PFSK-1 (cell line): Measurements from ENCODE around the gene CYP2F1.

Source experiments
- FOXP2 ChIP-seq: optimal IDR thresholded peaks from 2 replicates; pipeline ENCODE3; 2011; ENCODE audit warnings: borderline replicate concordance, control low read depth, inconsistent platforms; ENCODE audit not compliant: insufficient read depth; ENCODE audit errors: extremely low read length, extremely low read depth
- POLR2AphosphoS5 ChIP-seq: IDR thresholded peaks from 2 replicates; pipeline ENCODE4 v1.6.1; 2012; ENCODE audit warnings: low read depth, mild to moderate bottlenecking, control low read depth, low read length, moderate library complexity
- SIN3A ChIP-seq: IDR thresholded peaks from 2 replicates; pipeline ENCODE4 v1.6.1; 2012; ENCODE audit warnings: mild to moderate bottlenecking, low read length, moderate library complexity, borderline replicate concordance; ENCODE audit not compliant: insufficient read depth
- TAF1 ChIP-seq: IDR thresholded peaks from 2 replicates; pipeline ENCODE4 v1.6.1; 2012; ENCODE audit warnings: low read length, control low read depth, borderline replicate concordance; ENCODE audit not compliant: insufficient read depth
- TF ChIP-seq, protein P1 (sequence below), 2 experiments: IDR thresholded peaks; 2 replicates each; pipeline versions ENCODE4 v1.6.1 to v1.8.0; 2011 to 2012; ENCODE audit warnings: low read depth in 2 of 2, low read length in 2 of 2, control low read depth in 1 of 2, inconsistent platforms in 1 of 2, mild to moderate bottlenecking in 1 of 2, moderate library complexity in 1 of 2; ENCODE audit not compliant: insufficient read depth in 1 of 2

CYP2F1 gene

DNA sequence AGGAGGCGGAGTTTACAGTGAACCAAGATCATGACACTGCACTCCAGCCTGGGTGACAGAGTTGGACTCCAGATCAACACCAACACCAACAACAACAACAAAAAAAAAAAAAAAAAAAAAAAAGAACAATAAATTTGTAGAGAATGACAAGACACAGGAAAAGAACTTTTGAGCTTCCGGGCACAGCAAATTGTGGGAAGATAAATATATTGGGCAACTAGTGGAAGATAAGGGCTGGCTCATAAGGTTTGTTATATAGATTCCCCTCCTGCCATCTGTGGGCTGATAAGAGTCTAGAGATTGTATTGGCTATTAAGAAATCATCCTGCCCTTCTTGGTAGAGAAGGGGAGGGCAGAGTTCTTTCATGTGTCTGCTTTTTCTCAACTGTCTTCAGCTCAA is 45.6 kb downstream of the CYP2F1 start:
- no peak for TF ChIP-seq POLR2AphosphoS5
- no peak for TF ChIP-seq SIN3A
- TF ChIP-seq FOXP2: no peak
- TF ChIP-seq, protein P1, sequence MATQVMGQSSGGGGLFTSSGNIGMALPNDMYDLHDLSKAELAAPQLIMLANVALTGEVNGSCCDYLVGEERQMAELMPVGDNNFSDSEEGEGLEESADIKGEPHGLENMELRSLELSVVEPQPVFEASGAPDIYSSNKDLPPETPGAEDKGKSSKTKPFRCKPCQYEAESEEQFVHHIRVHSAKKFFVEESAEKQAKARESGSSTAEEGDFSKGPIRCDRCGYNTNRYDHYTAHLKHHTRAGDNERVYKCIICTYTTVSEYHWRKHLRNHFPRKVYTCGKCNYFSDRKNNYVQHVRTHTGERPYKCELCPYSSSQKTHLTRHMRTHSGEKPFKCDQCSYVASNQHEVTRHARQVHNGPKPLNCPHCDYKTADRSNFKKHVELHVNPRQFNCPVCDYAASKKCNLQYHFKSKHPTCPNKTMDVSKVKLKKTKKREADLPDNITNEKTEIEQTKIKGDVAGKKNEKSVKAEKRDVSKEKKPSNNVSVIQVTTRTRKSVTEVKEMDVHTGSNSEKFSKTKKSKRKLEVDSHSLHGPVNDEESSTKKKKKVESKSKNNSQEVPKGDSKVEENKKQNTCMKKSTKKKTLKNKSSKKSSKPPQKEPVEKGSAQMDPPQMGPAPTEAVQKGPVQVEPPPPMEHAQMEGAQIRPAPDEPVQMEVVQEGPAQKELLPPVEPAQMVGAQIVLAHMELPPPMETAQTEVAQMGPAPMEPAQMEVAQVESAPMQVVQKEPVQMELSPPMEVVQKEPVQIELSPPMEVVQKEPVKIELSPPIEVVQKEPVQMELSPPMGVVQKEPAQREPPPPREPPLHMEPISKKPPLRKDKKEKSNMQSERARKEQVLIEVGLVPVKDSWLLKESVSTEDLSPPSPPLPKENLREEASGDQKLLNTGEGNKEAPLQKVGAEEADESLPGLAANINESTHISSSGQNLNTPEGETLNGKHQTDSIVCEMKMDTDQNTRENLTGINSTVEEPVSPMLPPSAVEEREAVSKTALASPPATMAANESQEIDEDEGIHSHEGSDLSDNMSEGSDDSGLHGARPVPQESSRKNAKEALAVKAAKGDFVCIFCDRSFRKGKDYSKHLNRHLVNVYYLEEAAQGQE (IDR thresholded peaks at IDR 0.05; ENCODE audit: insufficient read depth in 1 of 2, low read depth in 2 of 2, low read length in 2 of 2): no peak

DNA sequence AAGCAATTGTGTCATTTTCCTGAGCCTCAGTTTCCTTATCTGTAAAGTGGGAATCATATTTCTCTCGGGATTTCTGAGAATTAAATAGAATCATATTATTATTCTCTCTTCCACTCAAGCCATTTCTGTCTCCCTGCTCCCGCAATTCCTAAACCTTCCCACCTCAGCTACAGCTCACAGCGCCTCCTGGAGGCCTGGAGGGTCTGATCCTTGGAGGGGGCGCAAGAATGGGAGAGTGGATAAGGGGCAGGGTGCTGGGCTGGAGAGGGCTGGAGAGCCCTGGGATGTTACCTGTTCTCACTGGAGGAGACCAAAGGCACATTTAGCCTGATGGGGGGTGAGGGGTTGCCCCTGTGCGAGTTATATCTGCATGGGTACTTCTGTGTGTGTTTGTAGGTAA is 47.7 kb downstream of the CYP2F1 start:
- TF ChIP-seq TAF1 (no peak), FOXP2 (no peak), SIN3A (no peak), POLR2AphosphoS5 (no peak)
- TF ChIP-seq, protein P1 (IDR thresholded peaks at IDR 0.05; ENCODE audit: insufficient read depth in 1 of 2, low read depth in 2 of 2, low read length in 2 of 2): no peak

DNA sequence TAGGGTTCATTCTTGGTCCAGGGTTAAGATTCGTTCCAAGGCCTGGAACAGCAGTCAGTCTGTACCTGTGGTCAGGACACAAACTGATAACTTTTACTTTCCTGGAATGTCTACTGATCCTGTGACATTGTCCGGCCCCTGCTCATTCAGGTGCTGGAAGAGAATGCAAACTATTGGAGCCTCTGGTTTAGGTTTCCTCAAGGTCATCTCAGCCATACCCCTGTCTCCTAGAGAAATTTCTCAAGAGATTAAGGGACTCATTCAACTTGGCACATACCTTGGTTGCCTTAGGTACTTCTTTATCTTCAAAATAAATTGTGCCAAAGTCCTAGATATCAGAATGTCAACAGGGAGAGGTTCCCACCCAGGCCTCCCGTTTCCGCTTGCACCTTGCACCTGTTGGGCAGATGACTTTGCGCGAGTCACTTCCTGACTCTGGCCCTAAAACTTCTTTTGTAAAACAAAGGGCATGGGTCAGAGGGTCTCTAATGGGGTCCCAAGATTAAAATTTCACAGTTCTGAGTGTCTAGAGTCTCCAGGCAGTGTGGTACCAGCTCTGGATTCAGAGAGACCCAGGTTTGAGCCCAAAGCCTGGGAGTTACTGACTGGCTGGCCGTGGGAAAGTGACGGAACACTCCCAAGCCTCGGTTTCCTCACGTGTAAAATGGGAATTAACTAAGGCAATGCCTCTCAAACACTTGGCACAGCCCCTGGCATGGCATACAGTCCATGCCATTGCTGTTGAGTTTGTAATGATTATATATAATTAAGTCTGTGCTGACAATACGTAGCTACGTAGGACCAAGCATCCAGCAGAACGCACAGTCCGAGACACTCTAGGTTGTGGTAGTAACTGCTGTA is 52.9 kb downstream of the CYP2F1 start:
- TF ChIP-seq POLR2AphosphoS5 (no peak), TAF1 (no peak), SIN3A (no peak), FOXP2 (no peak)
- TF ChIP-seq, protein P1 (IDR thresholded peaks at IDR 0.05; ENCODE audit: insufficient read depth in 1 of 2, low read depth in 2 of 2, low read length in 2 of 2): no peak

DNA sequence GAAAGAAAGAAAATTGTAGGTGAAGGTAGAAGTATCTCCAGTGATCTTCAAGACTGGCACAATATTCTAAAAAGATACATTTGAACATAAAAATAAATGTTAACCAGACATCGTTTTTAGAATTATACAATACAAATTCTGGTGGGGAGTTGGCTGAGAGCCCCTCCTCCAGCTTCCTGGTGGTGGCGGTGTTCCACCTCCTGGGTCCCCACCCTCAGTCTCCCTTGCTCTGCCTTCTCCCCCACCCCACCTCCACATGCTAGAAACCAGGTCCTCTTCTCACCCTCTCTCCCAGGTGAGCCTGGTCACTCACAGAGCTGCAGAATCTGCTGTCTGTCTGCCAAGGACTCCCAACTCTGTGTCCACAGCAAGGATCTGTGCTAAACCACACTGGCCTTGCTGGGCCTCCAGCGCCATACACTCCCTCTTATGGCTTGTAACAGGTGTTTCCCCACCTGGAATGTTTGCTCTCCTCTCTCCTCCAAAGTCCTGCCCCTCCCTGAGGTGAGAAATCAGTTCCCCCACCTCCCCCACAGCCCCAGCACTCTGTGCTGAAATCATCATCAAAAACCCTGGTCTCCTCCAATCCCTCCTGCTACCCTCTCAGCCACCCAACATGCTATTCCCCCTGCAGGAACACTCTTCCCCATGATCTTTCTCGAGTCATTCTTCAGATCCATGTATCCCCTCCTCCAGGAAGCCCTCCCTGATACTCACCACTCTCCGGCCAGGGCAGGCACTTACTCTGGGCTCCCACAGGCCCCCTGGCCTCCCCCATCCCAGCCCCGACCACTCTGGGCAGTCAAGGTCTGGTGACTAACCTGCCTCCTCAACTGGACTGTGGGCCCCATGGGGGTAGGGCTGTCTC is 58.3 kb downstream of the CYP2F1 start:
- no peak for TF ChIP-seq SIN3A
- TF ChIP-seq FOXP2: no peak
- TF ChIP-seq TAF1: no peak
- TF ChIP-seq, protein P1 (IDR thresholded peaks at IDR 0.05; ENCODE audit: insufficient read depth in 1 of 2, low read depth in 2 of 2, low read length in 2 of 2): no peak
- TF ChIP-seq POLR2AphosphoS5: no peak
